PFSK-1 (cell line): ENCODE results near the gene ACKR3.

Source experiments
- FOXP2 ChIP-seq: optimal IDR thresholded peaks from 2 replicates; pipeline ENCODE3; 2011; ENCODE audit warnings: borderline replicate concordance, control low read depth, inconsistent platforms; ENCODE audit not compliant: insufficient read depth; ENCODE audit errors: extremely low read length, extremely low read depth
- POLR2AphosphoS5 ChIP-seq: IDR thresholded peaks from 2 replicates; pipeline ENCODE4 v1.6.1; 2012; ENCODE audit warnings: low read depth, mild to moderate bottlenecking, control low read depth, low read length, moderate library complexity
- SIN3A ChIP-seq: IDR thresholded peaks from 2 replicates; pipeline ENCODE4 v1.6.1; 2012; ENCODE audit warnings: mild to moderate bottlenecking, low read length, moderate library complexity, borderline replicate concordance; ENCODE audit not compliant: insufficient read depth
- TAF1 ChIP-seq: IDR thresholded peaks from 2 replicates; pipeline ENCODE4 v1.6.1; 2012; ENCODE audit warnings: low read length, control low read depth, borderline replicate concordance; ENCODE audit not compliant: insufficient read depth
- TF ChIP-seq, protein P1 (sequence below), 2 experiments: IDR thresholded peaks; 2 replicates each; pipeline versions ENCODE4 v1.6.1 to v1.8.0; 2011 to 2012; ENCODE audit warnings: low read depth in 2 of 2, low read length in 2 of 2, control low read depth in 1 of 2, inconsistent platforms in 1 of 2, mild to moderate bottlenecking in 1 of 2, moderate library complexity in 1 of 2; ENCODE audit not compliant: insufficient read depth in 1 of 2

Gene ACKR3

DNA sequence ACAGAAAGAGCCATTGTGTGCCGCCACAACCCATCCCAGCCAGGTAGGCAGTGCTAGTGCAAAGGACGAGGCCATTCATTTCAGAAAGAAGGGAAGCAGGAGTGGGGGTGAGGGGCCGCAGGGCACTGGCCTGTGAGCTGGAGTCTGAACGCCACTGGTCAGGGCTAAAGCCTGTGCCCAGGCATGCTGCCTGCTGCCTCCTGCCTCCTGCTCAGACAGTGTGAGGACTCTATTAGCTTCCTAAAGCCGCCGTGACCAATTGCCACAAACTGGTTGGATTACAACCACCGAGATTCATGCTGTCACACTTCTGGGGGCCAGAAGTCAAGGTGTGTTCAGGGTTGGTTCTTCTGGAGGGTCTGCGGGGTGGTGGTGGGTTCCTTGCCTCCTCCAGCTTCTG, 21.2 kb downstream of the ACKR3 start:
- TF ChIP-seq, protein P1, sequence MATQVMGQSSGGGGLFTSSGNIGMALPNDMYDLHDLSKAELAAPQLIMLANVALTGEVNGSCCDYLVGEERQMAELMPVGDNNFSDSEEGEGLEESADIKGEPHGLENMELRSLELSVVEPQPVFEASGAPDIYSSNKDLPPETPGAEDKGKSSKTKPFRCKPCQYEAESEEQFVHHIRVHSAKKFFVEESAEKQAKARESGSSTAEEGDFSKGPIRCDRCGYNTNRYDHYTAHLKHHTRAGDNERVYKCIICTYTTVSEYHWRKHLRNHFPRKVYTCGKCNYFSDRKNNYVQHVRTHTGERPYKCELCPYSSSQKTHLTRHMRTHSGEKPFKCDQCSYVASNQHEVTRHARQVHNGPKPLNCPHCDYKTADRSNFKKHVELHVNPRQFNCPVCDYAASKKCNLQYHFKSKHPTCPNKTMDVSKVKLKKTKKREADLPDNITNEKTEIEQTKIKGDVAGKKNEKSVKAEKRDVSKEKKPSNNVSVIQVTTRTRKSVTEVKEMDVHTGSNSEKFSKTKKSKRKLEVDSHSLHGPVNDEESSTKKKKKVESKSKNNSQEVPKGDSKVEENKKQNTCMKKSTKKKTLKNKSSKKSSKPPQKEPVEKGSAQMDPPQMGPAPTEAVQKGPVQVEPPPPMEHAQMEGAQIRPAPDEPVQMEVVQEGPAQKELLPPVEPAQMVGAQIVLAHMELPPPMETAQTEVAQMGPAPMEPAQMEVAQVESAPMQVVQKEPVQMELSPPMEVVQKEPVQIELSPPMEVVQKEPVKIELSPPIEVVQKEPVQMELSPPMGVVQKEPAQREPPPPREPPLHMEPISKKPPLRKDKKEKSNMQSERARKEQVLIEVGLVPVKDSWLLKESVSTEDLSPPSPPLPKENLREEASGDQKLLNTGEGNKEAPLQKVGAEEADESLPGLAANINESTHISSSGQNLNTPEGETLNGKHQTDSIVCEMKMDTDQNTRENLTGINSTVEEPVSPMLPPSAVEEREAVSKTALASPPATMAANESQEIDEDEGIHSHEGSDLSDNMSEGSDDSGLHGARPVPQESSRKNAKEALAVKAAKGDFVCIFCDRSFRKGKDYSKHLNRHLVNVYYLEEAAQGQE (IDR thresholded peaks at IDR 0.05; ENCODE audit: insufficient read depth in 1 of 2, low read depth in 2 of 2, low read length in 2 of 2): no peak
- TF ChIP-seq FOXP2 (no peak), POLR2AphosphoS5 (no peak), TAF1 (no peak), SIN3A (no peak)

DNA sequence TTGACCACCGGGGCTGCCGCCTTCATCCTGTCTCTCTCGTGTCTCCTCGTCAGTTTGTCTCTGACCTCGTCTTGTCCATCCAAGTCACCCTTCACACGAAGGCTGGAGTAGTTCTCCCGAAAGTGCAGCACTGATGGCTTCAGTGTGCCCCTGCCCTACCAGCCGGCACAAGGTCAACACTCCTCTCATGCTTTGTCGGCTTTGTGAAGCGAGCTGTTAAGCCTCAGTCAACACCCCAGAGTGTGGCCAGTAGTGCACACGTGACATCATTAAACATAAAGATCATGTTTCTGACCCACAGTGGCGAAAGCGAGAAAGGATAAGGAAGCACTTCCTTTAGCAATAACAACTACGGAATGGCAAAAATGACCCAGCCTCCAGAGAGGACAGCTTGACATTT, 23.2 kb downstream of the ACKR3 start:
- no peak for TF ChIP-seq POLR2AphosphoS5
- TF ChIP-seq, protein P1 (IDR thresholded peaks at IDR 0.05; ENCODE audit: insufficient read depth in 1 of 2, low read depth in 2 of 2, low read length in 2 of 2): no peak
- TF ChIP-seq FOXP2: no peak
- TF ChIP-seq SIN3A: no peak
- TF ChIP-seq TAF1: no peak

DNA sequence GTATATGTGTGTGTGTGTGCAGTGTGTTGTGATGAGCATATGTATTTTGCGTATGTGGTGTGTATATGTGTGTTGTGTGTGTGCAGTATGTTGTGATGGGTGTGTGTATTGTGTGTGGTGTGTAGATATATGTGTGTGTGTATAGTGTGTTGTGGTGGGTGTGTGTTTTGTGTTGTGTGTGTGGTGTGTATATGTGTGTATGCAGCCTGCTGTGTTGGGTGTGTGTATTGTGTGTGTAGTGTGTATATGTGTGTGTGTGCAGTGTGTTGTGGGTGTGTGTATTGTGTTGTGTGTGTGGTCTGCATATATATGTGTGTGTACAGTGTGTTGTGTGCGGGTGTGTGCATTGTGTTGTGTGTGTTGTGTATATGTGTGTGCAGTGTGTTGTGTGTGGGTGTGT, 23.9 kb downstream of the ACKR3 start:
- TF ChIP-seq FOXP2 (no peak), SIN3A (no peak), POLR2AphosphoS5 (no peak), TAF1 (no peak)
- TF ChIP-seq, protein P1 (IDR thresholded peaks at IDR 0.05; ENCODE audit: insufficient read depth in 1 of 2, low read depth in 2 of 2, low read length in 2 of 2): no peak

DNA sequence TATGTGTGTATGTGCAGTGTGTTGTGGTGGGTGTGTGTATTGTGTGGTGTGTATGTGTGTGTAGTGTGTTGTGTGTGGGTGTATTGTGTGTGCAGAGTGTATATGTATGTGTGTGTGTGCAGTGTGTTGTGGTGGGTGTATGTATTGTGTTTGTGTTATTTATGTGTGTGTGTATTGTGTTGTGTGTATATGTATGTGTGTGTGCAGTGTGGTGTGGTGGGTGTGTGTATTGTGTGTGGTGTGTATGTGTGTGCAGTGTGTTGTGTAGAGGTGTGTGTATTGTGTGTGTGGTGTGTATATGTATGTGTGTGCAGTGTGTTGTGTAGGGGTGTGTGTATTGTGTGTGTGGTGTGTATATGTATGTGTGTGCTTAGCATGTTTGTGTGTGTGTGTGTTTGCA, 24.3 kb downstream of the ACKR3 start:
- TF ChIP-seq FOXP2 (no peak), SIN3A (no peak), POLR2AphosphoS5 (no peak), TAF1 (no peak)
- TF ChIP-seq, protein P1 (IDR thresholded peaks at IDR 0.05; ENCODE audit: insufficient read depth in 1 of 2, low read depth in 2 of 2, low read length in 2 of 2): no peak

DNA sequence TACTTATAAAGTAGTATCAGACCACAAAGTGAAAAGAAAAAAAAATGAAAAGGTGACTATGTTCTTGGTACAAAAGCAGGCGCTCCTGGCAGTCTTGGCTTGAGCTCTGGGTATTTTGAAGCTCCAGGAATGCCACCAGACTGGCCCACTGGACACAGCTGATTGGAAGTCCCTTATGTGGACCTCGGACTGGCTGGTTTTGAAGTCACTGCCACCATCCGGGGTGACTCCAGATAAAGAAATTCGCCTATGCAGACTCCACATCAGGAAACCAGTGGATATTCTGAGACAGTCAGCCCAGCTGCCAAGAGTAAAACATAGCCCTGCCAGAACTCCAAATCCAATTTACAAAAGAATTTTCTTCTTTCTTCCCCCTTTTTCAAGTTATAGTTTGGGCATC, 28.0 kb downstream of the ACKR3 start:
- no peak for TF ChIP-seq POLR2AphosphoS5
- TF ChIP-seq, protein P1 (IDR thresholded peaks at IDR 0.05; ENCODE audit: insufficient read depth in 1 of 2, low read depth in 2 of 2, low read length in 2 of 2): no peak
- TF ChIP-seq SIN3A: no peak
- TF ChIP-seq FOXP2: no peak
- no peak for TF ChIP-seq TAF1
